Measurements from ENCODE around the gene TBC1D28.
"Not testable (repeated sequence)": the region's sequence is repeated elsewhere in the genome, so short reads cannot be mapped to it uniquely, and the experiment has no call there.

Gene TBC1D28

DNA sequence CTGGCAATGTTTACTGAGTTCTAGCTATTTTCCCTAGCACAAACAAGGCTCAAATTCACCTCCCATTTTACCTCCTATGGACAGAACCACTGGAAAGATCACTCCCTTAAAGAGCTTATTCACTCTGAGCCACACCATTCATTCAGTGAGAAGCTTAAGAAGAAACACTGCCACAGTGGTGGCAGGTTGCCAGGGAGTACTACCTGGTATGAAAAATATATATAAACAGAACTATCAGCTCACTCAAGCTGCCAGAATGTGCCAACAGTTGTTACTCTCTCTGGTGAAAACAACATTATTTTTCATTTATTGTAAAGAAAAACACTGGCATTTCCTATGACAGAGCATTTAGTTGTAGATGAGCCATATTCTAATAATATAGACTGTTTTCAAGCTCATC is 31.2 kb downstream of the TBC1D28 start:
- not testable (repeated sequence) for DNase-seq (ENCODE audit: low read depth in 2 of 2)

DNA sequence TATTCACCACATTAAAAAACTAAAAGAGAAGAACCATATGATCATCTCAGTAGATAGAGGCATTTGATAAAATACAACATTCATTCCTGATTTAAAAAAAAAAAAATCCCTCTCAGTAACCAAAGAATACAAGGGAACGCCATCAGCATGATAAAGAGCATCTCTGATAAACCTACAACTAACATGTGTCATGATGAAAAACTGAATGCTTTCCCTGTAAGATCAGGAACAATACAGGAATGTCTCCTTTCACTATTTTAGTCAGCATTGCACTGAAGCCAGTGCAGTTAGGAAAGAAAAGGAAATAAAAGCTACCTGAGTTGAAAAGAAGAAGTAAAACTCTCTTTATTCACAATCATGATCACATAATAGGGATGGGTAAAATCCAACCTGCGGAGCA is 51.1 kb downstream of the TBC1D28 start:
- DNase-seq (ENCODE audit: low read depth in 2 of 2), result not testable (repeated sequence)
